Urinary bladder (tissue), 4 donors: ENCODE data around the gene RNF157. TPM values are rescaled to one million over a fixed set of nuclear protein-coding genes. Genes with fewer than 3 reads are reported as not detected.
A peak's percentile ranks its signal among the peaks of the same experiment; 100 is the strongest.

ENCODE experiments used
- DNase-seq: peaks from one replicate; pipeline ENCODE4 v3.0.0-alpha.2; 2015; ENCODE audit errors: extremely low spot score
- H3K27ac ChIP-seq: one replicate; pipeline ENCODE4 v1.5.1; 2013; ENCODE audit warnings: low read depth, mild to moderate bottlenecking, moderate library complexity
- H3K36me3 ChIP-seq: one replicate; pipeline ENCODE4 v1.6.1; 2013; ENCODE audit warnings: mild to moderate bottlenecking, moderate library complexity; ENCODE audit not compliant: insufficient read depth
- H3K4me1 ChIP-seq: one replicate; pipeline ENCODE4 v1.6.1; 2013; ENCODE audit warnings: mild to moderate bottlenecking, moderate library complexity; ENCODE audit not compliant: insufficient read depth
- H3K4me3 ChIP-seq: one replicate; pipeline ENCODE4 v1.5.1; 2013; ENCODE audit warnings: low read depth, low read length
- WGBS: extraction: QIAGEN DNeasy Blood & Tissue Kit; methylation state at CpG from one replicate; pipeline ENCODE4 v1.1.7; 2013; 5-methylcytosine and 5-hydroxymethylcytosine counted together
- polyA plus RNA-seq: library from polyadenylated mRNA; stranded (reverse); fragments of 200-250 nt; gene quantifications from one replicate; pipeline ENCODE4 v1.2.3, GENCODE V29; 2013
- total RNA-seq: library from RNA; depleted of rRNA; stranded (reverse); fragments of >200 nt; gene quantifications from one replicate; pipeline ENCODE4 v1.2.3, GENCODE V29; 2014
- donor health status: healthy with polysubstance abuse.
- donor health status: healthy.

The RNF157 gene
- total and polyA plus RNA-seq, 2 donors = 1.9 to 5.8 TPM

- Histone ChIP-seq H3K27ac (no peak overlapping the region), H3K36me3 (no peaks in the 10 kb centered on the region), H3K4me3 (peak overlapping the region; percentile 36), H3K4me1 (no peaks in the 10 kb centered on the region)
- no peak for DNase-seq
- 6% methylated on average over 24 of the region's 24 CpGs for WGBS
Observed at GRCh38 chr17:76140661-76141211, 99.6 kb downstream of the RNF157 start.

- Histone ChIP-seq H3K27ac (no peak overlapping the region), H3K4me3 (no peak overlapping the region), H3K36me3 (no peaks in the 10 kb centered on the region), H3K4me1 (no peaks in the 10 kb centered on the region)
- DNase-seq = no peak
- 14% methylated on average over 78 of the region's 78 CpGs for WGBS
Observed at GRCh38 chr17:76139801-76140660, 100.3 kb downstream of the RNF157 start.

- Histone ChIP-seq H3K4me3 (no peak overlapping the region), H3K36me3 (no peaks in the 10 kb centered on the region), H3K27ac (no peak overlapping the region), H3K4me1 (no peaks in the 10 kb centered on the region)
- DNase-seq = no peak
- 57% methylated on average over 15 of the region's 15 CpGs for WGBS
Observed at GRCh38 chr17:76138896-76139752, 101.2 kb downstream of the RNF157 start.

- H3K4me1 ChIP-seq = no peaks in the 10 kb centered on the region
- no peaks in the 10 kb centered on the region for H3K36me3 ChIP-seq
- WGBS = 34% methylated on average over 23 of the region's 23 CpGs
- no peak overlapping the region for H3K4me3 ChIP-seq
- DNase-seq = no peak
- H3K27ac ChIP-seq = no peak overlapping the region
Observed at GRCh38 chr17:76138234-76138895, 101.9 kb downstream of the RNF157 start.

- WGBS = 46% methylated on average over 54 of the region's 54 CpGs
- DNase-seq = no peak
- H3K4me1 ChIP-seq = no peaks in the 10 kb centered on the region
- no peaks in the 10 kb centered on the region for H3K36me3 ChIP-seq
- H3K4me3 ChIP-seq = no peak overlapping the region
- H3K27ac ChIP-seq = no peak overlapping the region
Observed at GRCh38 chr17:76137351-76138233, 102.7 kb downstream of the RNF157 start.

GRCh38 chr17:76137001-76137350 is 103.3 kb downstream of the RNF157 start:
- 61% methylated on average over 7 of the region's 7 CpGs for WGBS
- Histone ChIP-seq H3K4me3 (no peak overlapping the region), H3K4me1 (no peaks in the 10 kb centered on the region), H3K27ac (no peak overlapping the region), H3K36me3 (no peaks in the 10 kb centered on the region)
- no peak for DNase-seq

- H3K4me1 ChIP-seq = no peaks in the 10 kb centered on the region
- 78% methylated on average over 16 of the region's 16 CpGs for WGBS
- DNase-seq = no peak
- no peak overlapping the region for H3K27ac ChIP-seq
- H3K36me3 ChIP-seq = no peaks in the 10 kb centered on the region
- no peak overlapping the region for H3K4me3 ChIP-seq
Observed at GRCh38 chr17:76136276-76137000, 103.9 kb downstream of the RNF157 start.

- Histone ChIP-seq H3K36me3 (no peaks in the 10 kb centered on the region), H3K4me1 (no peaks in the 10 kb centered on the region), H3K4me3 (no peak overlapping the region), H3K27ac (no peak overlapping the region)
- DNase-seq = no peak
- 65% methylated on average over 8 of the region's 8 CpGs for WGBS
Observed at GRCh38 chr17:76135810-76136188, 104.5 kb downstream of the RNF157 start.

- no peaks in the 10 kb centered on the region for H3K36me3 ChIP-seq
- WGBS = 43% methylated on average over 22 of the region's 22 CpGs
Observed at GRCh38 chr17:76134911-76135809, 105.1 kb downstream of the RNF157 start.

GRCh38 chr17:76132574-76133338 is 107.5 kb downstream of the RNF157 start:
- no peaks in the 10 kb centered on the region for H3K4me1 ChIP-seq
- no peak overlapping the region for H3K4me3 ChIP-seq
- H3K27ac ChIP-seq = no peak overlapping the region
- 27% methylated on average over 21 of the region's 21 CpGs for WGBS
- peak; percentile 76 for DNase-seq
- no peaks in the 10 kb centered on the region for H3K36me3 ChIP-seq

More at GRCh38 chr17:76134911-76135809, 105.1 kb downstream of the RNF157 start:
- Histone ChIP-seq H3K27ac (no peak overlapping the region), H3K4me1 (no peaks in the 10 kb centered on the region), H3K4me3 (no peak overlapping the region)
- DNase-seq = no peak
